ELR (cell line): ENCODE measurements around the gene SUPT4H1.
A peak's percentile ranks its signal among the peaks of the same experiment; 100 is the strongest.
"Not testable (repeated sequence)": the region's sequence is repeated elsewhere in the genome, so short reads cannot be mapped to it uniquely, and the experiment has no call there.

Experiments
- DNase-seq: peaks from one replicate; pipeline ENCODE4 v3.0.0-alpha.2; 2015; ENCODE audit warnings: low read depth

The SUPT4H1 gene

DNA sequence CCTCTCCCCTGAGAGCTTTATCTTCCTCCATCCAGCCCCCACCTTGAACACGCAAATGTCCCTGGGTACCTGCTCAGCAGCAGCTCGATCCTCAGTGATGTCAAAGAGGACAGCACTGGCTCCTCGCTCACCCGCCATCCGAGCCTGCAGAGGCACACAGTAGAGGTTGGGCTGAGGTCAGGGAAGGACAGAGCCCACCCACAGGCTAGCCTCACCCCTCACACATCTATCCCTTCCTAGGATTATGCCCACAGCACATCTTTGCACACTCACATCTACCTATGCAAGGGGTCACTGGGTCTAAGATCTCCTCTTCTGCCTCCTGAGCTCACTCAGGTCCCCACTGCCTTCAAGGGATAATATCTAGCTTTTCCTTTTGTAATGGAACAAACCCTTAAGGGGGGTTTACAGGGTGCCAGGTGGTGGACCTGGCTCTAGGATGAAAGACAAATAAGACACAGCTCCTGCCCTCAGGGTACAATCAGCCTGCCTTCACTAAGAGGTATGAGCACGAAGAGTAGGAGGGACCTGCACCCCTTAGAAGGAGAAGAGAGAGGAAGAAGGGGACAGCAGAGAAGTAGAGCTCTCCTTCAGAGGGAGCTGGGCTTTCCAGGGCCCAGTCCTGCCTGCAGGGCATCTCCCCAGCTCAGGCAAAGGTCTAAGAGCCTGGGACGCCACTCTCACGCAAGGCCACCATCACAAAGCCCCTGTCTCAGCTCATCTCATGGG lies 11.6 kb upstream of the SUPT4H1 start:
- DNase-seq = no peak

GRCh38 chr17:58362368-58363014 lies 10.5 kb upstream of the SUPT4H1 start:
- DNase-seq = no peak

DNA sequence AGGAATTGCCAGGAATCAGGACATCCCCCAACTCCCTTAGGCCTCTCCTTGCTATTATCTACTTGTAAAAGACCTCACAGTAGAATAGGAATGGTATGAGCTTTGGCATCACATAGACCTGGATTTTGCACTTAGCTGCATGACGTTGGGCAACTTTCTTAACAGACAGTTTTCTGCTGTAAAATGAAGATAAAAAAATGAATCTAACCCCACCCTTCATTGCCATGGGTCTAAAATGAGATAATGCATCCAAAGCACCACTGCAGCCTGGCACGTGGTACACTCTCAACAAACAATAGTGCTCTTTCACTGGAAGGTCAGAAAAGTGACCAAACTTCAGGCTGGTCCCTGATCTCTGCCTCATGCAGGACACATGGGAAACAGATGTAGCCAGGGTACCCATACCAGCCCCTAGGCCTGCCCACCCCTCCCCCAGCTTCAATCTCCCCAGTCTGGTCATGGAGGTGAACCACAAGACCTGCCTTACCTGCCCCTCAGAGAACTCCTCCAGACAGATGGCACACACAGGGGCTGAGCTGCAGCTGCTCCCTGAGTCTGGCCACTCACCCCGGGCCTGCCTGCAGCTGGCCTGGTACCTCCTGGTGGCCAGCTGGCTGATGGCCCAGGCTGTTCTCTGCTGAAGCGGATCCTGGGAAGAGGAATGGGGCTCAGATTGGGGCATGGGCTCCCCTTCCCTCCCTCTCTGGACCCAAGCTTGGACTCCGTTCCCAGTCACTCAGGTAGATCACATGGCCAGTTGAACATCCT lies 8.5 kb upstream of the SUPT4H1 start:
- DNase-seq = no peak

GRCh38 chr17:58358408-58359172 lies 6.6 kb upstream of the SUPT4H1 start:
- no peak for DNase-seq

DNA sequence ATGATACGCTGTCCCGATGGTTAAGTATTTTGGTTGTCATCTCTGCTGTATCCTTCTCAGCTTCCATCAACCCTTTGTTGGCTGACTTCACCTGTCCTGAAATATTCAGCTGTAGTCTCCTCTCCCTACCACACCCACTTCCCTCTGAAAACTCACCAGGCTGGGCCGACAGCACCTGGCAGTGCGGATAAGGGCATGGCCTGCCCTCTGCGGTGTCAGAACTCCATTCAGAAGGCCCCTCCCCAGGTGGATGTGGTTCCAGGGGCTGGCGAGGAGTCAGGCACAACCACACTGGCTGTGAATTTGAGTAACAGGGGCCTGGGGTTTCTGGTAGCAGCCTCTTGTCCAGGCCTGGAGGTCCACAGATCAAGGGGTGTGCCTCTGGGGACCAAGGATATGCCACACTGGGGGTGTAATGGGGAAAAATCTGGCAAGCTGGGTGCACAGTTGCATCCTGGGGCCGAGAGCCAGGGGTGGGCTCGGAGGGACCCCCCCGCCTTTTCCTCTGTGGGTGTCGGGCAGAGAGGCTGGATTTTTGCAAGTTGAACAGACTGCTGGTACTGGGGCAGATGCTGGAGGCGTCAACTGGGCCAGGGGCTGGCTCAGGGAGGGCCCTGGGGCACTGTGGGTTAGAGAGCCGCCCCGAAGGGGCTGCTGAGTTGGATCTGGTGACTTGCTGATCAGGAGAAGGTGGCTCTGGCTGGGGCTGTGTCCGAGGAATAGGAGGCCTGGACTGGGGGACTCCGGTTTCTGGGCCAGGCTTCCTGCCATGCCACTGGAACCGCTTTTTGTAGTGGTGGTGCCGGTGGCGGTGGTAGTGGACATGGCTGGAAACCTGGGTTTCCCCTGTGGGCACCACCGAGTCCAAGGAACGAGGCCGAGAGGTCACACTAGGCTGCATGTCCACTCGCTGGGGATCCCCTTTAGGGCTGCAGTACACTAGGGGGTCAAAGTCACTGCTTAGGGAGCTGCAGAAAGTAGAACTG lies 5.6 kb upstream of the SUPT4H1 start:
- no peak for DNase-seq

- no peak for DNase-seq
These were observed 4.2 kb upstream of the SUPT4H1 start for GRCh38 chr17:58356231-58356630.

DNA sequence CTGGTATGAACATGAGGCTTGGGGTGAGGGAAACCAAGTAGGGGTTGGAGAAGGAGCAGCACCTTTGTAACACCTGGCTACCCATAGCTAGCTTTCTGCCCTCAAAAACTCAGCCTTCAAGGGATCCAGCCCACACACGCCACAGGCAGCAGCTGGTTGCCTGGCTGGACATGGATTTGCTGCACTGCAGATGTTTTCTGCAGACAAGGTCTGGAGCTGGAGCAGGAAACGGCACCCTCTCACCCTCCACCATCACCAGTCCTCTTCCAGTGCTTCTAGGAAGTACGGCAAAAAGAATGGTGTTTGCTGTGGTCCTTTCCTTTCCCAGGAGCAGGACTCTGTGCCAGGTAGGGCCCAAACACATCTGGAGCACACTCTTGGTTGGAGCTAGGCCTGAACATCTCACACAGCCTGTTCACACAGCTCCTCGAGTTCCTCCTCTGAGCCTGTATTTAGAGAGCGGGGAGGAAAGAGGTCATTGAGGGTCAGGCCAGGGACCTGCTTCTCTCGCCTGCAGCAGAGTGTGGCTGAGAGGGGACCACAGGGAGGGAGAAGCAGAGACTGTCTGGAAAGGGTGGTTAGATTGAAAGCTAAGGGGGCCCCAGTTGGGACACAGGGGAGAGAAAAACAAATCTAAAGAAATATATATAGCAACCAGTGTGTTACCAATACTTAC lies 2.7 kb upstream of the SUPT4H1 start:
- DNase-seq = no peak

DNA sequence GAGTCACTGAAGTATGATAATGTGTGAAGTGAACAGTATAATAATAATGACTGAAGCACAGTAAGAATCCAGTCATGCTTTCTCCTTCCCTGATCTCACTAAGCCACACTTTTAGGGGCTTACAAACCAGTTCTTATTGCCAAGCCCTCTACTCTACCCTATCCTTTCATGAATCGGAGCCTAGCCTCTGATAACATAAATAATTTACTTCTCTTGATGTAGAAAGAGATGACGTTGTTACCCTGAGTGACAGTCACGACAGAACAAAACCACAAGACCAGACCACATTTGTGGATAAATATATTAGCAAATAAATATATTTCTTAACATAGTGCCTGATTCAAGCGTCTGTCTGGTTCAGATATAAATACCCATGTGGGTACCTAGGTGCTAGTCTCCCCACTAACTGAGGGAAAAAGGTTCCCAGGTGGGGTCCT lies 1.4 kb upstream of the SUPT4H1 start:
- no peak for DNase-seq

- DNase-seq = peak; percentile 63
These were observed 791 bp upstream of the SUPT4H1 start for GRCh38 chr17:58352596-58353388.

DNA sequence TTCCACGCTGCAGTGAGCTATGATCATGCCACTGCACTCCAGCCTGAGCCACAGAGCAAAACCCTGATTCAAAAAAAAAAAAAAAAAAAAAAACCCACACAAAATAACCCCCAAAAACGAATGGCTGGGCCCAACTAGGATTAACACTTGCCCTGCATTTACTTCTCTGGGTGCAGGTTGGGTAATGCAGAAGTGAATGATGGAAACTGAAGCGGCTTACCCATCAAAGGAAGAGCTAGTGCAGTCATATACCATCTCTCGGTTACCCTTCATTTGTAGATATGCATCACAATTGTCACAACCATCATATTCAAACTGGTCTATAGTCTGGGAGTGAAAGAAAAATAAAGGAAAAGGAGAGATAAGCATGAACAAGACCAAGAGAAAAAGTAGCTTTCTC lies 819 bp downstream of the SUPT4H1 start:
- no peak for DNase-seq

- DNase-seq = no peak
These were observed 4.0 kb downstream of the SUPT4H1 start for GRCh38 chr17:58348038-58348437.

GRCh38 chr17:58345500-58345899 lies 6.5 kb downstream of the SUPT4H1 start:
- DNase-seq = no peak

DNA sequence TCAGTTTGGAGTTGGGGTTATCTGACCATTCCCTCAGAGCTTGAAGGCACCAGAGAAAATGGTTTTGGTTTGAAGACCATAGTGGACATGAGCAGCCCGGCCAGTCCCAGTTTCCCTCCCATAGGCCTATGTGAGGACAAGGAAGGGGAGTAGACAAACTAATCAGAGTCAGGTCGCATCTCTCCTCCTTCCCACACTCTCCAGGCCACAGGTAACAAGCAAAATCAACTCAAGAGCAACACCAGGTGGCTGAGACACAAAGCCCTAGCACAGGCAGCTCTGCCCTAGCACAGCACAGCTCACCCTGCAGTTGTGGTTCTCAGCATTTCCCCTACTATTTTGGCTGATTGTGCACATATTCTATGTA lies 7.2 kb downstream of the SUPT4H1 start:
- no peak for DNase-seq

GRCh38 chr17:58344047-58344790 lies 7.8 kb downstream of the SUPT4H1 start:
- no peak for DNase-seq

GRCh38 chr17:58343131-58343530 lies 8.9 kb downstream of the SUPT4H1 start:
- DNase-seq = no peak

GRCh38 chr17:58341861-58342475 lies 10.0 kb downstream of the SUPT4H1 start:
- no peak for DNase-seq

DNA sequence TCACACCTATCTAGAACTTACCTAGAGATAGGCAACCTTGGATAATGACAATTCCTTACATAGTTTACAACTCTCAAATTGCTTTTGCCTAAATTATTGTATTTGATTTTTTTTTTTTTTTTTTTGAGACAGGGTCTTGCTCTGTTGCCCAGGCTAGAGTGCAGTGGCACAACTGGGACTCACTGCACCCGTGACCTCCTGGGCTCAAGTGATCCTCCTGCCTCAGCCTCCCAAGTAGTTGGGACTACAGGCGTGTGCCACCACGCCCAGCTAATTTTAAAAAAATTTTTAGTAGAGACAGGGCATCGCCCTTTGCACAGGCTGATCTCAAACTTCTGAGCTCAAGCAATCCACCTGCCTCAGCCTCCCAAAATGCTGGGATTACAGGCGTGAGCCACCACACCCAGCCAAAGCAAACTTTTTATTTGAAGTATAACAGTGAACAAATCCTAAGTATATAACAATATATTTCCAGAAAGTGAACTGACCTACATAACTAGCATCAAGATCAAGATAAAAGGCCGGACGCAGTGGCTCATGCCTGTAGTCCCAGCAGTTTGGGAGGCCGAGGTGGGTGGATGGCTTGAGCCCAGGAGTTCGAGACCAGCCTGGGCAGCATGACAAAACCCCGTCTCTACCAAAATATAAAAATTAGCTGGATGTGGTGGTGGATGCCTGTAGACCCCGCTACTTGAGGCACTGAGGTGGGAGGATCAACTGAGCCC lies 10.7 kb downstream of the SUPT4H1 start:
- DNase-seq = not testable (repeated sequence)

DNA sequence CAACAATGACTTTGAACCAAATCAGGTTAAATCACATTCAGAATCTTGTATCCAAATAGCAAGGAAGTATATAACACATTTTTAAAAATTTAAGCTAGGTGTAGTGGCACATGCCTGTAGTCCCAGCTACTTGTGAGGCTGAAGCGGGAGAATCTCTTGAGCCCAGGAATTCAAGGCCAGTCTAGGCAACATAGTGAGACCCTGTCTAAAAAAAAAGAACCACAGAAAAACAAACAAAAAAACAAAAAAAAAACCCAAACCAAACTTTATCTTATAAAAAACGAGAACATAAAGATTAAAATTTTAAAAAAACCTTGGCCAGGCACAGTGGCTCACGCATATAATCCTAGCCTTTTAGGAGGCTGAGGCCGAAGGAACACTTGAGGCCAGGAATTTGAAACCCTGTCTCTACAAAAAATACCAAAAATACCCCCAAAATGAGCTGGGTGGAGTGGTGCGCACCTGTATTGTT lies 11.6 kb downstream of the SUPT4H1 start:
- DNase-seq = no peak
